Measurements from ENCODE around the gene SLC35C1. TPM values are rescaled to one million over a fixed set of nuclear protein-coding genes. Genes with fewer than 3 reads are reported as not detected.

Gene SLC35C1
- total RNA-seq, 1 experiment from 2014 or later, result 8.9 TPM

DNA sequence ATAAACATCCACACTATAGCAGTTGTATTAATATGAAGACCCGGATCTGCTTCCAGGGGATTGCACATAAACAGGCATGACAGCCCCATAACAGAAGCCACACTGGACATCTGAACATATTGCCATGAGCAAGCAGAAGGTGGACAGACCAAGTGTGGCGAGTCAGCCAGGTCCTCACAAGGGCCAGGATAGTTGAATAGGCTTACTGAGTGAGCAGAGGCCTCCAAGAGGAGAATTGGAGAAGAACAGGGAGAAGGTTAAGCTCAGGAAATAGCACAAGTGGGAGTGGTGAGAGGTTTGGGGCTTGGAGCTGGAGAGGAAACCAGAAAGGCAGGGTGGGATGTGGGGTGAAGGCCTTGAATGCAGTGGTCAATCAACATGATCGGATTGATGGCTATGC, 10.8 kb downstream of the SLC35C1 start:
- Histone ChIP-seq H3K27me3 (ENCODE audit: insufficient read depth, low read length) (no peaks in the 10 kb centered on the region), H4K91ac (ENCODE audit: insufficient read length, low read depth, low read length) (no peak overlapping the region), H2BK5ac (ENCODE audit: insufficient read length, low read length) (no peak overlapping the region), H2AFZ (ENCODE audit: low read length) (no peak overlapping the region), H3K4me2 (ENCODE audit: insufficient read depth, insufficient read length, low read length) (no peak overlapping the region), H3K14ac (ENCODE audit: insufficient read depth, low read length) (no peak overlapping the region), H2BK120ac (ENCODE audit: low read depth, low read length, poor library complexity, severe bottlenecking) (no peak overlapping the region), H3K9ac (ENCODE audit: extremely low read depth, insufficient read length, low read length) (no peak overlapping the region), H3K27ac (ENCODE audit: insufficient read length, low read depth, low read length) (no peak overlapping the region), H2BK20ac (ENCODE audit: low read depth, low read length, poor library complexity, severe bottlenecking) (no peak overlapping the region), H3K9me3 (ENCODE audit: control insufficient read depth, low read depth, low read length) (no peaks in the 10 kb centered on the region), H3K23me2 (ENCODE audit: insufficient read length, low read depth, low read length, poor library complexity, severe bottlenecking) (no peaks in the 10 kb centered on the region), H4K20me1 (ENCODE audit: control insufficient read depth, insufficient read depth, insufficient read length) (no peaks in the 10 kb centered on the region), H2BK12ac (ENCODE audit: insufficient read length, low read depth, low read length) (no peak overlapping the region), H2AK5ac (ENCODE audit: insufficient read length, low read length) (no peak overlapping the region), H3K79me2 (ENCODE audit: insufficient read depth, low read length) (no peaks in the 10 kb centered on the region), H3K56ac (ENCODE audit: insufficient read length, low read depth, low read length) (no peak overlapping the region), H3K4ac (ENCODE audit: low read depth, low read length) (no peak overlapping the region), H3K79me1 (ENCODE audit: insufficient read depth, low read depth, low read length, poor library complexity, severe bottlenecking) (no peaks in the 10 kb centered on the region), H2BK15ac (ENCODE audit: low read depth, low read length) (no peak overlapping the region), H3T11ph (ENCODE audit: low read length) (no peak overlapping the region), H4K5ac (ENCODE audit: insufficient read length, low read depth, low read length) (no peak overlapping the region), H3K18ac (ENCODE audit: insufficient read length, low read depth, low read length) (no peak overlapping the region), H3K4me1 (ENCODE audit: insufficient read depth, low read length) (no peaks in the 10 kb centered on the region; the same call in 1 of the 2 replicates), H4K8ac (replicated peaks; ENCODE audit: insufficient read length, low read depth, low read length) (no peak overlapping the region), H3K23ac (ENCODE audit: insufficient read length, low read depth, low read length) (no peak overlapping the region)
- Mint-ChIP-seq H3K36me3 (ENCODE audit: insufficient read depth in 1 of 3, low read depth in 3 of 3) (peaks cover 0 to 4% (median 4%) of the 10 kb centered on the region in 3 experiments; a peak in 3 of 7 replicates), H3K27ac (peak overlapping the region in 1 of 3 experiments; percentile 93; a peak in 3 of 7 replicates), H3K27me3 (ENCODE audit: low read depth) (peaks cover 4% of the 10 kb centered on the region; the same call in 1 of the 2 replicates), H3K9me3 (no peaks in the 10 kb centered on the region), H3K4me1 (peaks cover 20 to 36% of the 10 kb centered on the region in 2 experiments), H3K4me3 (peak overlapping the region in 1 of 2 experiments; percentile 21; a peak in 1 of 5 replicates)
- TF ChIP-seq, protein P1, sequence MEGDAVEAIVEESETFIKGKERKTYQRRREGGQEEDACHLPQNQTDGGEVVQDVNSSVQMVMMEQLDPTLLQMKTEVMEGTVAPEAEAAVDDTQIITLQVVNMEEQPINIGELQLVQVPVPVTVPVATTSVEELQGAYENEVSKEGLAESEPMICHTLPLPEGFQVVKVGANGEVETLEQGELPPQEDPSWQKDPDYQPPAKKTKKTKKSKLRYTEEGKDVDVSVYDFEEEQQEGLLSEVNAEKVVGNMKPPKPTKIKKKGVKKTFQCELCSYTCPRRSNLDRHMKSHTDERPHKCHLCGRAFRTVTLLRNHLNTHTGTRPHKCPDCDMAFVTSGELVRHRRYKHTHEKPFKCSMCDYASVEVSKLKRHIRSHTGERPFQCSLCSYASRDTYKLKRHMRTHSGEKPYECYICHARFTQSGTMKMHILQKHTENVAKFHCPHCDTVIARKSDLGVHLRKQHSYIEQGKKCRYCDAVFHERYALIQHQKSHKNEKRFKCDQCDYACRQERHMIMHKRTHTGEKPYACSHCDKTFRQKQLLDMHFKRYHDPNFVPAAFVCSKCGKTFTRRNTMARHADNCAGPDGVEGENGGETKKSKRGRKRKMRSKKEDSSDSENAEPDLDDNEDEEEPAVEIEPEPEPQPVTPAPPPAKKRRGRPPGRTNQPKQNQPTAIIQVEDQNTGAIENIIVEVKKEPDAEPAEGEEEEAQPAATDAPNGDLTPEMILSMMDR (conservative IDR thresholded peaks at IDR 0.05), result peak; percentile 32; the same call in 1 of the 3 replicates
- WGBS (ENCODE audit: extremely low coverage, insufficient read length, low lambda C conversion rate), result no CpG with 5 or more reads among the region's 3 CpGs
- peak; percentile 57 for DNase-seq

Measured in H9 (cell line).